Neural crest cell (in vitro differentiated cells): Measurements from ENCODE around the gene S100A4. TPM values are rescaled to one million over a fixed set of nuclear protein-coding genes. Genes with fewer than 3 reads are reported as not detected.

Source experiments
- DNase-seq: peaks from one replicate; pipeline ENCODE4 v3.0.0; 2021; ENCODE audit warnings: low read depth, mixed read lengths, low spot score
- H3K27ac Mint-ChIP-seq: one replicate; pipeline ENCODE4 v1.8.0; 2021; ENCODE audit warnings: mild to moderate bottlenecking, mixed read lengths; ENCODE audit not compliant: unreplicated experiment
- H3K27me3 Mint-ChIP-seq: 2 replicates; pipeline ENCODE4 v1.8.0; 2021; ENCODE audit warnings: low read depth, mild to moderate bottlenecking, mixed read lengths
- H3K36me3 Mint-ChIP-seq: 2 replicates; pipeline ENCODE4 v1.8.0; 2021; ENCODE audit warnings: low read depth, mild to moderate bottlenecking, mixed read lengths
- H3K4me1 Mint-ChIP-seq: 2 replicates; pipeline ENCODE4 v1.8.0; 2021; ENCODE audit warnings: mixed read lengths
- H3K4me3 Mint-ChIP-seq: one replicate; pipeline ENCODE4 v1.8.0; 2021; ENCODE audit warnings: mild to moderate bottlenecking, mixed read lengths
- H3K9me3 Mint-ChIP-seq: 2 replicates; pipeline ENCODE4 v1.8.0; 2021; ENCODE audit warnings: mixed read lengths
- CTCF ChIP-seq: fragments of 200-600 bp; sonication (generic); conservative IDR thresholded peaks from 2 replicates; pipeline ENCODE4 v1.5.0; 2021; ENCODE audit warnings: antibody characterized with exemption, mild to moderate bottlenecking
- total RNA-seq: library from RNA; stranded (reverse); gene quantifications from 2 replicates; pipeline ENCODE4 v1.2.1, GENCODE V29; 2021

The S100A4 gene
- total RNA-seq, 1 donor from 2014 or later: 11.7 TPM

GRCh38 chr1:153544453-153545066 is 1.0 kb downstream of the S100A4 start:
- H3K27ac Mint-ChIP-seq: peak overlapping the region; percentile 97
- no peaks in the 10 kb centered on the region for H3K36me3 Mint-ChIP-seq
- no peak for TF ChIP-seq CTCF
- H3K4me3 Mint-ChIP-seq: peak overlapping the region; percentile 54
- DNase-seq: no peak
- peaks cover 47% of the 10 kb centered on the region for H3K4me1 Mint-ChIP-seq
- no peaks in the 10 kb centered on the region for H3K27me3 Mint-ChIP-seq
- no peaks in the 10 kb centered on the region for H3K9me3 Mint-ChIP-seq

GRCh38 chr1:153543736-153544135 is 1.9 kb downstream of the S100A4 start:
- no peak overlapping the region for H3K4me3 Mint-ChIP-seq
- no peak overlapping the region for H3K27ac Mint-ChIP-seq
- H3K36me3 Mint-ChIP-seq: no peaks in the 10 kb centered on the region
- H3K4me1 Mint-ChIP-seq: peaks cover 39% of the 10 kb centered on the region
- no peaks in the 10 kb centered on the region for H3K27me3 Mint-ChIP-seq
- TF ChIP-seq CTCF: no peak
- DNase-seq: no peak
- H3K9me3 Mint-ChIP-seq: no peaks in the 10 kb centered on the region

- peaks cover 34% of the 10 kb centered on the region for H3K4me1 Mint-ChIP-seq
- DNase-seq: no peak
- H3K27me3 Mint-ChIP-seq: no peaks in the 10 kb centered on the region
- no peaks in the 10 kb centered on the region for H3K9me3 Mint-ChIP-seq
- no peak overlapping the region for H3K27ac Mint-ChIP-seq
- H3K4me3 Mint-ChIP-seq: no peak overlapping the region
- H3K36me3 Mint-ChIP-seq: no peaks in the 10 kb centered on the region
- TF ChIP-seq CTCF: no peak
Measured at GRCh38 chr1:153542956-153543711, 2.5 kb downstream of the S100A4 start.

GRCh38 chr1:153541641-153542590 is 3.7 kb downstream of the S100A4 start:
- Mint-ChIP-seq H3K27ac (peak overlapping the region; percentile 85), H3K9me3 (no peaks in the 10 kb centered on the region), H3K27me3 (no peaks in the 10 kb centered on the region), H3K36me3 (no peaks in the 10 kb centered on the region), H3K4me3 (no peak overlapping the region), H3K4me1 (peaks cover 27% of the 10 kb centered on the region)
- DNase-seq: no peak
- no peak for TF ChIP-seq CTCF
